K562 (cell line): Measurements from ENCODE around the gene SERPINA10. TPM values are rescaled to one million over a fixed set of nuclear protein-coding genes. Genes with fewer than 3 reads are reported as not detected.

ENCODE experiments used
- ATAC-seq: fragments of 200-7000 bp; cut with Tn5 transposase; 3 replicates; pipeline ENCODE4 v1.9.1; 2020; ENCODE audit warnings: moderate library complexity
- BruUV-seq: library from RNA; stranded (reverse); fragments of 400-500 nt; replicated peaks from 2 replicates; lab custom pipeline; 2021; lab: Mats Ljungman, UMichigan
- CTCF ChIA-PET: fragments of 300-600 bp; formaldehyde crosslinking; extraction: SDS; loops from one replicate; lab custom pipeline; 2021; ENCODE audit warnings: low intra/inter-chr PET ratio; lab: Yijun Ruan, JAX
- POLR2A ChIA-PET: fragments of 300-600, 350-650 bp; sonication (Branson Sonifier 250); formaldehyde crosslinking; extraction: SDS; loops from one replicate; lab custom pipeline; 2021; ENCODE audit warnings: antibody characterized with exemption, inconsistent platforms; lab: Yijun Ruan, JAX
- DNase-seq, 4 experiments: peaks; one replicate each; pipeline versions ENCODE4 v3.0.0 to v3.0.0-alpha.2; 2011 to 2018; ENCODE audit warnings: low spot score in 3 of 4, mixed read lengths in 3 of 4; ENCODE audit errors: extremely low read depth in 1 of 4
- FAIRE-seq: peaks from 2 replicates; lab custom pipeline; 2011; peaks lifted over from hg19 to GRCh38; lab: Jason Lieb, UNC
- H2AFZ ChIP-seq: 2 replicates; pipeline ENCODE4 v1.6.0; 2011; ENCODE audit warnings: low read depth, low read length, control low read depth, inconsistent platforms
- H3K27ac ChIP-seq: fragments of 200-600 bp; 3 replicates; pipeline ENCODE4 v1.8.0; 2011; ENCODE audit warnings: low read depth, mild to moderate bottlenecking, control low read depth, inconsistent platforms, low read length, moderate library complexity, mixed read lengths; ENCODE audit errors: extremely low read depth
- H3K27me3 ChIP-seq, 2 experiments: fragments of 300-600 bp in 1 of 2; 2 replicates in 1 of 2; 3 replicates in 1 of 2; pipeline versions ENCODE4 v1.6.0 to v1.8.0; 2011; ENCODE audit warnings: inconsistent platforms in 2 of 2, low read length in 2 of 2, mild to moderate bottlenecking in 1 of 2, mixed read lengths in 1 of 2, moderate library complexity in 1 of 2; ENCODE audit not compliant: control insufficient read depth in 2 of 2, insufficient read depth in 2 of 2
- H3K36me3 ChIP-seq: fragments of 300-600 bp; 3 replicates; pipeline ENCODE4 v1.8.0; 2011; ENCODE audit warnings: mild to moderate bottlenecking, low read length, inconsistent platforms; ENCODE audit not compliant: control insufficient read depth, insufficient read depth
- H3K4me1 ChIP-seq, 2 experiments: fragments of 200-600 bp in 1 of 2; replicated peaks in 1 of 2; 2 replicates in 1 of 2; 3 replicates in 1 of 2; pipeline versions ENCODE4 v1.5.1 to v1.8.0; 2011; ENCODE audit warnings: inconsistent platforms in 2 of 2, low read length in 2 of 2, mild to moderate bottlenecking in 1 of 2, mixed read lengths in 1 of 2, moderate library complexity in 1 of 2; ENCODE audit not compliant: control insufficient read depth in 2 of 2, insufficient read depth in 2 of 2
- H3K4me2 ChIP-seq: 2 replicates; pipeline ENCODE4 v1.6.1; 2011; ENCODE audit warnings: low read length, control low read depth, inconsistent platforms, mixed read lengths; ENCODE audit not compliant: insufficient read depth
- H3K4me3 ChIP-seq: fragments of 200-600 bp; sonication (generic), shearing (Covaris generic); 2 replicates; pipeline ENCODE4 v1.5.1; 2016; ENCODE audit warnings: control low read depth, inconsistent platforms
- H3K79me2 ChIP-seq: fragments of 200-600 bp; 3 replicates; pipeline ENCODE4 v1.8.0; 2011; ENCODE audit warnings: low read length, inconsistent platforms; ENCODE audit not compliant: control insufficient read depth, insufficient read depth
- H3K9ac ChIP-seq, 2 experiments: 2 replicates each; pipeline versions ENCODE4 v1.6.0 to v1.6.1; 2011; ENCODE audit warnings: low read depth in 2 of 2, low read length in 2 of 2, control low read depth in 1 of 2, inconsistent platforms in 1 of 2, mild to moderate bottlenecking in 1 of 2, mixed read lengths in 1 of 2; ENCODE audit not compliant: insufficient read depth in 1 of 2
- H3K9me1 ChIP-seq: one replicate; pipeline ENCODE4 v1.6.0; 2011; ENCODE audit warnings: inconsistent platforms, mild to moderate bottlenecking, low read length, moderate library complexity; ENCODE audit not compliant: control insufficient read depth, insufficient read depth
- H3K9me3 ChIP-seq: replicated peaks from 2 replicates; pipeline ENCODE4 v1.5.1; 2011; ENCODE audit warnings: low read depth, low read length, inconsistent platforms; ENCODE audit not compliant: control insufficient read depth, insufficient read depth
- H4K20me1 ChIP-seq: replicated peaks from 2 replicates; pipeline ENCODE4 v1.6.1; 2011; ENCODE audit warnings: low read length, inconsistent platforms, mixed read lengths; ENCODE audit not compliant: control insufficient read depth, insufficient read depth
- ARID4B ChIP-seq: sonication (generic); formaldehyde crosslinking; IDR thresholded peaks from 2 replicates; pipeline ENCODE4 v1.8.0; 2022; ENCODE audit warnings: mild to moderate bottlenecking, missing genetic modification reagents
- GMEB1 ChIP-seq: fragments of 250-450 bp; sonication (Bioruptor Pico); IDR thresholded peaks from 2 replicates; pipeline ENCODE4 v1.4.0; 2020; ENCODE audit warnings: mild to moderate bottlenecking
- ILF3 ChIP-seq: fragments of 450-650 bp; IDR thresholded peaks from 2 replicates; pipeline ENCODE4 v1.6.1; 2018; ENCODE audit warnings: antibody characterized with exemption, mild to moderate bottlenecking, moderate library complexity, borderline replicate concordance
- NCOR1 ChIP-seq: fragments of 450-650 bp; IDR thresholded peaks from 2 replicates; pipeline ENCODE4 v1.6.1; 2016; ENCODE audit warnings: mild to moderate bottlenecking, moderate library complexity
- SP1 ChIP-seq: sonication (generic); formaldehyde crosslinking; IDR thresholded peaks from 2 replicates; pipeline ENCODE4 v1.8.1; 2022; ENCODE audit warnings: mild to moderate bottlenecking, missing genetic modification reagents
- ZNF146 ChIP-seq: IDR thresholded peaks from one replicate; pipeline ENCODE4 v1.6.1; 2018; ENCODE audit warnings: missing compliant biosample characterization; ENCODE audit not compliant: unreplicated experiment
- WGBS: fragments of 100-300 bp; shearing (Covaris generic); methylation state at CpG from one replicate; pipeline ENCODE4 v1.1.6; 2016; ENCODE audit warnings: low coverage, mixed read lengths; ENCODE audit not compliant: insufficient coverage; ENCODE audit errors: missing lambda C conversion rate; 5-methylcytosine and 5-hydroxymethylcytosine counted together
- in situ Hi-C: fragments of 300-500 bp; cut with MboI; formaldehyde crosslinking; loops from 4 replicates; pipeline ENCODE4 v1.15.0; 2018; ENCODE audit warnings: inconsistent platforms, mixed read lengths
- intact Hi-C: fragments of 100-400 bp; cut with micrococcal nuclease; formaldehyde crosslinking; loops from 2 replicates; pipeline ENCODE4 v1.14.2; 2022
- polyA plus RNA-seq, 8 experiments: library from polyadenylated mRNA; depleted of rRNA in 4 of 8; stranded (reverse) in 5 of 8; unstranded in 3 of 8; fragments of >200 nt; fragmentation: Nextera tagmentation in 2 of 8; fragmentation: Illumina TruSeq in 1 of 8; extraction: Ambion mirVana in 2 of 8; extraction: Trizol in 1 of 8; gene quantifications; 2 replicates each; pipeline versions ENCODE4 v1.2.1 to v1.2.3, GENCODE V29; 2011 to 2014; ENCODE audit warnings: inconsistent platforms in 1 of 8, missing spikeins in 1 of 8
- total RNA-seq, 7 experiments: library from RNA; depleted of rRNA in 6 of 7; stranded (reverse); fragments of >200 nt in 6 of 7; fragmentation: Illumina TruSeq in 2 of 7; extraction: Trizol in 2 of 7; gene quantifications; 2 replicates each; pipeline versions ENCODE4 v1.2.1 to v1.2.3, GENCODE V29; 2011 to 2021; ENCODE audit warnings: low replicate concordance in 1 of 7

Gene SERPINA10
- total and polyA plus RNA-seq, 9 of the 15 experiments (the other 6 are each of a cell fraction or from before 2014, with no cell fraction given) = not detected

- DNase-seq = no peak
- TF ChIP-seq NCOR1 (no peak), ARID4B (CRISPR knock-in tag) (no peak), GMEB1 (CRISPR knock-in tag) (no peak), ILF3 (no peak), ZNF146 (CRISPR knock-in tag) (no peak), SP1 (CRISPR knock-in tag) (no peak)
- TF ChIP-seq, all 486 proteins: peak for 0
- POLR2A ChIA-PET = no interaction called here
- no peak for ATAC-seq
- Histone ChIP-seq H3K9me3 (no peaks in the 10 kb centered on the region), H3K36me3 (no peaks in the 10 kb centered on the region), H2AFZ (no peak overlapping the region), H3K4me1 (no peaks in the 10 kb centered on the region), H3K4me3 (no peak overlapping the region), H3K27ac (no peak overlapping the region), H3K27me3 (no peaks in the 10 kb centered on the region), H3K4me2 (no peak overlapping the region), H3K79me2 (no peaks in the 10 kb centered on the region), H3K9me1 (no peaks in the 10 kb centered on the region), H3K9ac (no peak overlapping the region), H4K20me1 (no peaks in the 10 kb centered on the region)
- 0% methylated on average over 4 of the region's 6 CpGs for WGBS
- in situ Hi-C loops (no loop called here), intact Hi-C loops (no loop called here)
- CTCF ChIA-PET = no interaction called here
- no TSS peak for BruUV-seq
- FAIRE-seq = no peak
These were observed 19.6 kb upstream of the SERPINA10 start for GRCh38 chr14:94312481-94313246.
